Measurements from ENCODE around the gene LRRC8C.

LRRC8C gene

GRCh38 chr1:89670711-89671110 is 37.8 kb downstream of the LRRC8C start:
- no peak for DNase-seq (ENCODE audit: low read depth in 2 of 2)

GRCh38 chr1:89671775-89672488 is 39.0 kb downstream of the LRRC8C start:
- no peak for DNase-seq (ENCODE audit: low read depth in 2 of 2)

- no peak for DNase-seq (ENCODE audit: low read depth in 2 of 2)
Observed at GRCh38 chr1:89672489-89673183, 39.7 kb downstream of the LRRC8C start.

GRCh38 chr1:89673251-89673650 is 40.3 kb downstream of the LRRC8C start:
- DNase-seq (ENCODE audit: low read depth in 2 of 2), result no peak

GRCh38 chr1:89675677-89676076 is 42.8 kb downstream of the LRRC8C start:
- no peak for DNase-seq (ENCODE audit: low read depth in 2 of 2)

- DNase-seq (ENCODE audit: low read depth in 2 of 2), result no peak
Observed at GRCh38 chr1:89681045-89681729, 48.3 kb downstream of the LRRC8C start.

- DNase-seq (ENCODE audit: low read depth in 2 of 2), result no peak
Observed at GRCh38 chr1:89682611-89683010, 49.7 kb downstream of the LRRC8C start.

GRCh38 chr1:89685461-89685860 is 52.5 kb downstream of the LRRC8C start:
- no peak for DNase-seq (ENCODE audit: low read depth in 2 of 2)

GRCh38 chr1:89686520-89686919 is 53.6 kb downstream of the LRRC8C start:
- no peak for DNase-seq (ENCODE audit: low read depth in 2 of 2)

GRCh38 chr1:89687254-89687653 is 54.3 kb downstream of the LRRC8C start:
- no peak for DNase-seq (ENCODE audit: low read depth in 2 of 2)

GRCh38 chr1:89688607-89689006 is 55.7 kb downstream of the LRRC8C start:
- DNase-seq (ENCODE audit: low read depth in 2 of 2), result no peak

GRCh38 chr1:89689234-89689633 is 56.3 kb downstream of the LRRC8C start:
- DNase-seq (ENCODE audit: low read depth in 2 of 2), result no peak

GRCh38 chr1:89690595-89690994 is 57.7 kb downstream of the LRRC8C start:
- DNase-seq (ENCODE audit: low read depth in 2 of 2), result no peak

GRCh38 chr1:89692601-89693521 is 59.9 kb downstream of the LRRC8C start:
- DNase-seq (ENCODE audit: low read depth in 2 of 2), result no peak

- no peak for DNase-seq (ENCODE audit: low read depth in 2 of 2)
Observed at GRCh38 chr1:89695847-89696246, 62.9 kb downstream of the LRRC8C start.

GRCh38 chr1:89697383-89697782 is 64.5 kb downstream of the LRRC8C start:
- no peak for DNase-seq (ENCODE audit: low read depth in 2 of 2)

- DNase-seq (ENCODE audit: low read depth in 2 of 2), result no peak
Observed at GRCh38 chr1:89698020-89698560, 65.2 kb downstream of the LRRC8C start.

GRCh38 chr1:89698624-89699023 is 65.7 kb downstream of the LRRC8C start:
- no peak for DNase-seq (ENCODE audit: low read depth in 2 of 2)

- DNase-seq (ENCODE audit: low read depth in 2 of 2), result no peak
Observed at GRCh38 chr1:89699451-89699986, 66.6 kb downstream of the LRRC8C start.

GRCh38 chr1:89701746-89702241 is 68.9 kb downstream of the LRRC8C start:
- DNase-seq (ENCODE audit: low read depth in 2 of 2), result no peak

GRCh38 chr1:89702520-89703045 is 69.7 kb downstream of the LRRC8C start:
- no peak for DNase-seq (ENCODE audit: low read depth in 2 of 2)

Measured in stimulated activated CD4-positive, alpha-beta T cell treated with anti-CD3 and anti-CD28 coated beads, Interleukin-1b, Interleukin-23, amount 100 ng/mL, for 1 hour (primary cell).